ENCODE data around the gene LSMEM2. TPM values are rescaled to one million over a fixed set of nuclear protein-coding genes. Genes with fewer than 3 reads are reported as not detected.
"Not testable (repeated sequence)": the region's sequence is repeated elsewhere in the genome, so short reads cannot be mapped to it uniquely, and the experiment has no call there.

The LSMEM2 gene
- total RNA-seq, 1 donor from 2014 or later, result 0.18 TPM

DNA sequence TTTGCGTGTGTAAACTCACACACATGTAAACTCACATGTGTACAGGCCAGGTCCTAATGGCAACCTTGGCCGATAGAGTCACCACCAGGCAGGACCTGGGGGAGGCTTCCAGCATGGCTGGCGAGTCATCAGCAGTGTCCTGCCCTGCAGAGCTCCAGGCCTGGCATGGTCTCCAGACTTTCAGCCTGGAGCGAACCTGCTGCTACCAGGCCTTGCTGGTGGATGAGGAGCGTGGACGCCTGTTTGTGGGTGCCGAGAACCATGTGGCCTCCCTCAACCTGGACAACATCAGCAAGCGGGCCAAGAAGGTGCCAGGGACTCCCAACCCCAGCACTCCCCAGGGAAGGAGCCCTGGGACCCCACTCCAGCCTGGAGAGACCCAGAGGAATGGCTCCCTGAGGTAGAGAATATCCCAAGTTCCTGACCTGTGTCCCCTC, 8.9 kb upstream of the LSMEM2 start:
- no peak overlapping the region for H3K27ac Mint-ChIP-seq (ENCODE audit: unreplicated experiment)
- H3K27me3 Mint-ChIP-seq (ENCODE audit: unreplicated experiment), result peaks cover 33% of the 10 kb centered on the region
- H3K4me3 Mint-ChIP-seq (ENCODE audit: unreplicated experiment), result no peak overlapping the region
- H3K36me3 Mint-ChIP-seq (ENCODE audit: low read depth, unreplicated experiment), result peaks cover 9% of the 10 kb centered on the region
- no peak for DNase-seq (ENCODE audit: low spot score)
- H3K9me3 Mint-ChIP-seq (ENCODE audit: unreplicated experiment), result no peaks in the 10 kb centered on the region
- peaks cover 13% of the 10 kb centered on the region for H3K4me1 Mint-ChIP-seq (ENCODE audit: unreplicated experiment)
- TF ChIP-seq CTCF (IDR thresholded peaks at IDR 0.05; ENCODE audit: unreplicated experiment), result no peak

- peaks cover 16% of the 10 kb centered on the region for H3K4me1 Mint-ChIP-seq (ENCODE audit: unreplicated experiment)
- DNase-seq (ENCODE audit: low spot score), result no peak
- peaks cover 35% of the 10 kb centered on the region for H3K27me3 Mint-ChIP-seq (ENCODE audit: unreplicated experiment)
- H3K27ac Mint-ChIP-seq (ENCODE audit: unreplicated experiment), result no peak overlapping the region
- no peaks in the 10 kb centered on the region for H3K9me3 Mint-ChIP-seq (ENCODE audit: unreplicated experiment)
- TF ChIP-seq CTCF (IDR thresholded peaks at IDR 0.05; ENCODE audit: unreplicated experiment), result no peak
- peaks cover 9% of the 10 kb centered on the region for H3K36me3 Mint-ChIP-seq (ENCODE audit: low read depth, unreplicated experiment)
- H3K4me3 Mint-ChIP-seq (ENCODE audit: unreplicated experiment), result no peak overlapping the region
Measured at GRCh38 chr3:50270422-50271224, 8.3 kb upstream of the LSMEM2 start.

DNA sequence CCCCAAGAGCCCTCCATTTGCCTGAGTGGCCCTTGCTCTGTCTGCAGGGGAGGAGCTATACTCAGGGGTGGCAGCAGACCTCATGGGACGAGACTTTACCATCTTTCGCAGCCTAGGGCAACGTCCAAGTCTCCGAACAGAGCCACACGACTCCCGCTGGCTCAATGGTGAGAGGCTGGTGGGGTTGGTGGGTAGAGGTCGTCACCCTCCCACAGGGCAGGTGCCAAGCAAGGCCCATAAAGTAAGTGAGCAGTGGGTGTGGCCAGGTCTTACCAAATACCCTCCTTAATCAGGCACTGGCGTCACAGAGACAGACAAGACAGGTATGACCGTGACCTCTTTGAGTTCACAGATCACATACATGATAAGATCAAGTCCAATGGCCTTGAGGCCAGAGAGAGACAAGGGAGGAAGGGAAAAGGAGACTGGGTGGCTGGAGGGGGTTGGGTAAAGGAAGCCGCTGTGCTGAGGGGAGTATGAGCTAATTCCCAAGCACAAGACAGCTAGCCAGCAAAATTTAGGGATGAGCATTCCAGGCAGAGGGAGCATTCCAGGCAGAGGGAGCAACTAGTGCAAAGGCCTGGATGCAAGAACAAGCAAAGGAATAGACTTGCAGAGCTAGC, 7.5 kb upstream of the LSMEM2 start:
- H3K9me3 Mint-ChIP-seq (ENCODE audit: unreplicated experiment), result no peaks in the 10 kb centered on the region
- peaks cover 35% of the 10 kb centered on the region for H3K27me3 Mint-ChIP-seq (ENCODE audit: unreplicated experiment)
- no peak for TF ChIP-seq CTCF (IDR thresholded peaks at IDR 0.05; ENCODE audit: unreplicated experiment)
- H3K36me3 Mint-ChIP-seq (ENCODE audit: low read depth, unreplicated experiment), result peaks cover 6% of the 10 kb centered on the region
- H3K4me1 Mint-ChIP-seq (ENCODE audit: unreplicated experiment), result peaks cover 16% of the 10 kb centered on the region
- H3K27ac Mint-ChIP-seq (ENCODE audit: unreplicated experiment), result no peak overlapping the region
- DNase-seq (ENCODE audit: low spot score), result no peak
- H3K4me3 Mint-ChIP-seq (ENCODE audit: unreplicated experiment), result no peak overlapping the region

GRCh38 chr3:50272538-50272910, 6.4 kb upstream of the LSMEM2 start:
- not testable (repeated sequence) for H3K9me3 Mint-ChIP-seq (ENCODE audit: unreplicated experiment); H3K4me3 Mint-ChIP-seq (ENCODE audit: unreplicated experiment); H3K27ac Mint-ChIP-seq (ENCODE audit: unreplicated experiment); H3K36me3 Mint-ChIP-seq (ENCODE audit: low read depth, unreplicated experiment); DNase-seq (ENCODE audit: low spot score)
- Mint-ChIP-seq H3K27me3 (ENCODE audit: unreplicated experiment) (peaks cover 35% of the 10 kb centered on the region), H3K4me1 (ENCODE audit: unreplicated experiment) (peaks cover 16% of the 10 kb centered on the region)

DNA sequence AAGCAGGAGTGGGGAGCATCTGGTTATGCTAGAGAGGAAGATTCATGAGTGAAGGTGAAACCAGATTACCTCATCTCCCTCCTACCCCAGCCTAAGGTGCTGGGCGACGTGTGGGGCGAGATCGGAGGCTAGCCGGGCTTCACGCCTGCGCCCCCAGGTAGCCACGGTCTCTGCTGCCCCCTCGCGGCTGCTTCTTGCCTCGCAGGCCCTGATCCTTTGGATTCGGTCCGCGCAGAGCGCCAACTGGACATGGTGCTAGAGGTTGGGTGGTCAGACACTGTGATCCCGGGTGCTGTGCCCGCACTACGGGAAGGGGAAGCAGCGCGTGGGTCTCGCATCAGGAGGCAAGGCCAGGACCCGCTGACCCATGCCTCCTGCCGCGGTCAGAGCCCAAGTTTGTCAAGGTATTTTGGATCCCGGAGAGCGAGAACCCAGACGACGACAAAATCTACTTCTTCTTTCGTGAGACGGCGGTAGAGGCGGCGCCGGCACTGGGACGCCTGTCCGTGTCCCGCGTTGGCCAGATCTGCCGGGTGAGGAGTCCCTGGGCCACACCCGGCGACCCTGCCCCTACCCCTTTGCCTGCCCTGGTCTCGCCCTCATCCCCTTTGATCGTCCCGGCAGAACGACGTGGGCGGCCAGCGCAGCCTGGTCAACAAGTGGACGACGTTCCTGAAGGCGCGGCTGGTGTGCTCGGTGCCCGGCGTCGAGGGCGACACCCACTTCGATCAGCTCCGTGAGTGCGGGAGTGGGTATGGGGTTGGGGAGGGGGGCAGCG, 5.8 kb upstream of the LSMEM2 start:
- no peak overlapping the region for H3K4me3 Mint-ChIP-seq (ENCODE audit: unreplicated experiment)
- peak; percentile 94 for DNase-seq (ENCODE audit: low spot score)
- H3K36me3 Mint-ChIP-seq (ENCODE audit: low read depth, unreplicated experiment), result peaks cover 6% of the 10 kb centered on the region
- H3K9me3 Mint-ChIP-seq (ENCODE audit: unreplicated experiment), result no peaks in the 10 kb centered on the region
- no peak overlapping the region for H3K27ac Mint-ChIP-seq (ENCODE audit: unreplicated experiment)
- TF ChIP-seq CTCF (IDR thresholded peaks at IDR 0.05; ENCODE audit: unreplicated experiment), result peak; percentile 95
- H3K27me3 Mint-ChIP-seq (ENCODE audit: unreplicated experiment), result peaks cover 31% of the 10 kb centered on the region
- peaks cover 16% of the 10 kb centered on the region for H3K4me1 Mint-ChIP-seq (ENCODE audit: unreplicated experiment)

All from endothelial cell (in vitro differentiated cells).